ENCODE measurements around the gene ERBB4.

GRCh38 chr2:211948932-211949331 lies 589.7 kb downstream of the ERBB4 start:
- TF ChIP-seq SP1 (IDR thresholded peaks at IDR 0.05; ENCODE audit: low read depth, low read length): no peak
- TF ChIP-seq CTCF (IDR thresholded peaks at IDR 0.05; ENCODE audit: control extremely low read depth in 1 of 3, insufficient read depth in 1 of 3, low read depth in 1 of 3, low read length in 3 of 3): no peak
- TF ChIP-seq EP300 (IDR thresholded peaks at IDR 0.05; ENCODE audit: borderline replicate concordance in 1 of 2, low read depth in 2 of 2, low read length in 2 of 2): no peak
- TF ChIP-seq TAF1 (IDR thresholded peaks at IDR 0.05; ENCODE audit: low read depth, low read length): no peak
- no peak for TF ChIP-seq MAX (IDR thresholded peaks at IDR 0.05)
- TF ChIP-seq SIN3A (conservative IDR thresholded peaks at IDR 0.05 in 1 of 2, IDR thresholded peaks at IDR 0.05 in 1 of 2; ENCODE audit: low read depth in 1 of 2, low read length in 2 of 2): no peak
- no peak for TF ChIP-seq NRF1 (IDR thresholded peaks at IDR 0.05; ENCODE audit: low read depth, low read length)
- no peak for TF ChIP-seq CREB1 (IDR thresholded peaks at IDR 0.05)
- no peak for TF ChIP-seq SRF (IDR thresholded peaks at IDR 0.05; ENCODE audit: low read depth, low read length)
